Measurements from ENCODE around the gene QARS1. TPM values are rescaled to one million over a fixed set of nuclear protein-coding genes. Genes with fewer than 3 reads are reported as not detected.

Gene QARS1
- total and polyA plus RNA-seq, 2 of the 8 experiments (the other 6 are each of a cell fraction or from before 2014, with no cell fraction given): 353 to 581 TPM

DNA sequence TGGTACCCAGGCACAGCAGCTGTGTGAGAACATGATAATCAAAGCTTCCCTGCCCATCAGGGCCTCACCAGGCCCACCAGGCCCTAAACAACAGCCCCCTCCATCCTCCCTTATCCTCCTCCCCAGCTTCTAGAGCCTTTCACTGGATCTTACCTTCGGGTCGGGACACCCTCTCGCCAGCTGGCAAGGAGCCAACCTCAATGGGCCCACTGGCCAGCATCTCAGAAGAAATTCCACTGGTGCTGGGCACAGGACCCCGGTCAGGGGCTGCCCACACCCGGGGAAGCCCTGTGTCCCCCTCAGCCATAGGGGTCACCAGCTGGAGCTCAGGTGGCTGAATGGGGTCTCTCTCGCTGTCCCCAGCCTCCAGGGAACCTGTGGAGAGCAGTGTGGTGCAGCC is 6.8 kb upstream of the QARS1 start (continued):
- TF ChIP-seq KDM4A (IDR thresholded peaks at IDR 0.05; ENCODE audit: low read depth, low read length, severe bottlenecking) (no peak), BRCA1 (IDR thresholded peaks at IDR 0.05; ENCODE audit: low read depth, low read length) (no peak), TBP (IDR thresholded peaks at IDR 0.05; ENCODE audit: low read depth, low read length) (no peak), SIN3A (conservative IDR thresholded peaks at IDR 0.05 in 1 of 2, IDR thresholded peaks at IDR 0.05 in 1 of 2; ENCODE audit: low read depth in 1 of 2, low read length in 2 of 2) (no peak)

Measured in H1 (cell line).